Upper lobe of right lung (tissue), 1 donor: Measurements from ENCODE around the gene RIPPLY2. TPM values are rescaled to one million over a fixed set of nuclear protein-coding genes. Genes with fewer than 3 reads are reported as not detected.

ENCODE experiments used
- ATAC-seq: fragments of 200-7000 bp; cut with Tn5 transposase; one replicate; pipeline ENCODE4 v1.9.1; 2020; ENCODE audit warnings: mild to moderate bottlenecking, moderate library complexity
- DNase-seq: peaks from one replicate; pipeline ENCODE4 v3.0.0-alpha.2; 2020
- H3K27ac ChIP-seq: fragments of 200-600 bp; one replicate; pipeline ENCODE4 v1.8.0; 2022
- H3K27me3 ChIP-seq: fragments of 200-600 bp; one replicate; pipeline ENCODE4 v1.8.0; 2022; ENCODE audit warnings: mild to moderate bottlenecking
- H3K36me3 ChIP-seq: fragments of 200-600 bp; one replicate; pipeline ENCODE4 v1.8.0; 2022
- H3K4me1 ChIP-seq: fragments of 200-600 bp; one replicate; pipeline ENCODE4 v1.8.0; 2022
- H3K4me3 ChIP-seq: fragments of 200-600 bp; one replicate; pipeline ENCODE4 v1.8.0; 2022; ENCODE audit warnings: mild to moderate bottlenecking
- H3K9me3 ChIP-seq: fragments of 200-600 bp; one replicate; pipeline ENCODE4 v1.8.0; 2022
- CTCF ChIP-seq: fragments of 200-600 bp; IDR thresholded peaks from one replicate; pipeline ENCODE4 v1.8.0; 2022; ENCODE audit warnings: antibody characterized with exemption
- intact Hi-C: fragments of 100-400 bp; cut with DNase I; formaldehyde crosslinking; loops from one replicate; pipeline ENCODE4 v1.11.0; 2022
- total RNA-seq: library from RNA; stranded (reverse); fragmentation: NEBNext Ultra II Directional; extraction: Animal tissue kit (Norgen Biotek cat#: 25700); gene quantifications from one replicate; pipeline ENCODE4 v1.2.1, GENCODE V29; 2021
- donor health status: DM: no; HTN: yes; CAD: no; lungs with severe emphysema.

RIPPLY2 gene
- total RNA-seq, 1 donor from 2014 or later = not detected

GRCh38 chr6:83870649-83871048, 17.5 kb downstream of the RIPPLY2 start:
- intact Hi-C loops = no loop called here
- no peaks in the 10 kb centered on the region for H3K9me3 ChIP-seq
- H3K27me3 ChIP-seq = no peaks in the 10 kb centered on the region
- H3K4me3 ChIP-seq = no peak overlapping the region
- H3K27ac ChIP-seq = no peak overlapping the region
- no peak for TF ChIP-seq CTCF
- DNase-seq = no peak
- H3K4me1 ChIP-seq = no peaks in the 10 kb centered on the region
- no peak for ATAC-seq
- H3K36me3 ChIP-seq = peaks cover 11% of the 10 kb centered on the region

GRCh38 chr6:83872386-83873118, 19.4 kb downstream of the RIPPLY2 start:
- H3K4me1 ChIP-seq = no peaks in the 10 kb centered on the region
- no peak for ATAC-seq
- no peak overlapping the region for H3K4me3 ChIP-seq
- intact Hi-C loops = no loop called here
- H3K9me3 ChIP-seq = no peaks in the 10 kb centered on the region
- H3K36me3 ChIP-seq = no peaks in the 10 kb centered on the region
- no peaks in the 10 kb centered on the region for H3K27me3 ChIP-seq
- H3K27ac ChIP-seq = no peak overlapping the region
- TF ChIP-seq CTCF = no peak
- DNase-seq = no peak

GRCh38 chr6:83873869-83874268, 20.7 kb downstream of the RIPPLY2 start:
- intact Hi-C loops = no loop called here
- H3K27ac ChIP-seq = no peak overlapping the region
- H3K4me1 ChIP-seq = no peaks in the 10 kb centered on the region
- no peak for TF ChIP-seq CTCF
- H3K27me3 ChIP-seq = no peaks in the 10 kb centered on the region
- H3K36me3 ChIP-seq = no peaks in the 10 kb centered on the region
- ATAC-seq = no peak
- DNase-seq = no peak
- H3K9me3 ChIP-seq = no peaks in the 10 kb centered on the region
- no peak overlapping the region for H3K4me3 ChIP-seq

GRCh38 chr6:83875843-83876242, 22.7 kb downstream of the RIPPLY2 start:
- Histone ChIP-seq H3K36me3 (no peaks in the 10 kb centered on the region), H3K27ac (no peak overlapping the region), H3K9me3 (no peaks in the 10 kb centered on the region), H3K4me3 (no peak overlapping the region), H3K27me3 (no peaks in the 10 kb centered on the region), H3K4me1 (no peaks in the 10 kb centered on the region)
- ATAC-seq (no peak), DNase-seq (no peak)
- no peak for TF ChIP-seq CTCF
- intact Hi-C loops = no loop called here

GRCh38 chr6:83878902-83879644, 25.9 kb downstream of the RIPPLY2 start:
- H3K27ac ChIP-seq = no peak overlapping the region
- no peak for ATAC-seq
- no peak for DNase-seq
- TF ChIP-seq CTCF = no peak
- intact Hi-C loops = no loop called here
- no peaks in the 10 kb centered on the region for H3K4me1 ChIP-seq
- H3K9me3 ChIP-seq = no peaks in the 10 kb centered on the region
- no peaks in the 10 kb centered on the region for H3K27me3 ChIP-seq
- no peaks in the 10 kb centered on the region for H3K36me3 ChIP-seq
- no peak overlapping the region for H3K4me3 ChIP-seq
